ENCODE results near the gene PTPRA. TPM values are rescaled to one million over a fixed set of nuclear protein-coding genes. Genes with fewer than 3 reads are reported as not detected.
A peak's percentile ranks its signal among the peaks of the same experiment; 100 is the strongest.

PTPRA gene
- polyA plus RNA-seq, 4 donors: 7.4 to 48.1 (median 18.2) TPM

GRCh38 chr20:3043322-3043721, 170.0 kb downstream of the PTPRA start, which contains the start of gene GNRH2:
Gene GNRH2, plus strand, starts transcription at chr20:3043622. Its CDS starts 793 bp downstream, at chr20:3044415.
- FAIRE-seq (no peak), DNase-seq (no peak)
- Histone ChIP-seq H3K4me1 (ENCODE audit: control insufficient read depth in 3 of 3, insufficient read depth in 2 of 3, low read depth in 1 of 3, low read length in 2 of 3) (peaks cover 0 to 9% (median 0%) of the 10 kb centered on the region in 3 donors), H3K36me3 (ENCODE audit: control insufficient read depth in 3 of 3, insufficient read depth in 2 of 3, low read depth in 1 of 3, low read length in 3 of 3) (peaks cover 3 to 39% (median 16%) of the 10 kb centered on the region in 3 donors), H3K27ac (ENCODE audit: low read depth in 1 of 3, low read length in 2 of 3) (peak within 1 kb of the TSS in 1 of 3 donors; percentile 70), H3K4me3 (ENCODE audit: low read depth in 1 of 3, low read length in 3 of 3) (no peak within 1 kb of the TSS), H3K27me3 (ENCODE audit: control insufficient read depth in 3 of 3, insufficient read depth in 3 of 3, low read length in 3 of 3) (no peaks in the 10 kb centered on the region), H3K9me3 (ENCODE audit: control insufficient read depth in 2 of 2, insufficient read depth in 1 of 2, low read depth in 1 of 2, low read length in 1 of 2) (no peaks in the 10 kb centered on the region)
- WGBS, 3 donors: 72 to 85% (median 75%) methylated on average over 2 to 3 of the region's 3 CpGs

GRCh38 chr20:3044336-3044965, 171.2 kb downstream of the PTPRA start:
- Histone ChIP-seq H3K4me3 (ENCODE audit: low read depth in 1 of 3, low read length in 3 of 3) (no peak overlapping the region), H3K27ac (ENCODE audit: low read depth in 1 of 3, low read length in 2 of 3) (peak overlapping the region in 1 of 3 donors; percentile 95), H3K4me1 (ENCODE audit: control insufficient read depth in 3 of 3, insufficient read depth in 2 of 3, low read depth in 1 of 3, low read length in 2 of 3) (peaks cover 0 to 9% (median 0%) of the 10 kb centered on the region in 3 donors), H3K27me3 (ENCODE audit: control insufficient read depth in 3 of 3, insufficient read depth in 3 of 3, low read length in 3 of 3) (no peaks in the 10 kb centered on the region), H3K36me3 (ENCODE audit: control insufficient read depth in 3 of 3, insufficient read depth in 2 of 3, low read depth in 1 of 3, low read length in 3 of 3) (peaks cover 5 to 41% (median 12%) of the 10 kb centered on the region in 3 donors), H3K9me3 (ENCODE audit: control insufficient read depth in 2 of 2, insufficient read depth in 1 of 2, low read depth in 1 of 2, low read length in 1 of 2) (no peaks in the 10 kb centered on the region)
- 90 to 92% (median 92%) methylated on average over 7 to 8 of the region's 8 CpGs for WGBS, 3 donors
- DNase-seq: no peak
- no peak for FAIRE-seq

DNA sequence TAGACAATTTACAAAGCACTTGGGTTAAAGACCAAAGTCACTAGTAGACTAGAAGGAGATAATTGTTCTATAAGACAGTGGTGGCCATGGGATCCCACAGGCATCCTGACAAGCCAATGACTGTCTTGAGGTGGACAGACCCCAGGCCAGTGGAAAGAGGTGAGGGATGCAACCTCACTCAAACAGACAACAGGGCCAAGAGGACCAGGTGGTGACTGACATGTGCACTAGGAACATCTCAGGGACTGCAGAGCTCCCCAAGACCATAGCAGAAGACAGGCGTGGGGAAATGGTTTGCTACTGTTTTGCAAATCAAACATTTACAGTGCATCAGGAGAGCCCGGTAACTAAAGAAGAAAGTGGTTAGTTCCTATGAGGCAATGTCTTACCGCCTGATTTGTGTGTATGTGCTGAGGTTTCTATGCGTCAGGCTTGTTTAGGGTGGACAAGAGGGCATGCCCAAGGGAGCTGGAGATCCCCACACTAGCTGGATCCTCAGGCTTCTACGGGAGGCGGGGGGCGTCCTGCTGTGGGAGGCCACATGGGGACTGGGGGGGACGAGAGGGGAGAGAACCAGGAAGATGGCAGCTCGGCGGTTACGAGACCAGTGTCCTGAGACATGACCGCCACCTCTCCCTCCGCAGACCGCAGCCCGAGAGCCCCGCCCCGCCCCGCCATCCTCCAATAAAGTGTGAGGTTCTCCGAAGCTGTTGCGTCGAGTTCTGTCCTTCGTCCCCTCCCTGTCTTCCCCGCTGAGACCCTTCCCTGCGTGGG, 171.9 kb downstream of the PTPRA start:
- Histone ChIP-seq H3K9me3 (ENCODE audit: control insufficient read depth in 2 of 2, insufficient read depth in 1 of 2, low read depth in 1 of 2, low read length in 1 of 2) (no peaks in the 10 kb centered on the region), H3K4me1 (ENCODE audit: control insufficient read depth in 3 of 3, insufficient read depth in 2 of 3, low read depth in 1 of 3, low read length in 2 of 3) (peaks cover 0 to 9% (median 0%) of the 10 kb centered on the region in 3 donors), H3K36me3 (ENCODE audit: control insufficient read depth in 3 of 3, insufficient read depth in 2 of 3, low read depth in 1 of 3, low read length in 3 of 3) (peaks cover 2 to 41% (median 10%) of the 10 kb centered on the region in 3 donors), H3K4me3 (ENCODE audit: low read depth in 1 of 3, low read length in 3 of 3) (peak overlapping the region; percentile 57 to 84 (median 79)), H3K27me3 (ENCODE audit: control insufficient read depth in 3 of 3, insufficient read depth in 3 of 3, low read length in 3 of 3) (no peaks in the 10 kb centered on the region), H3K27ac (ENCODE audit: low read depth in 1 of 3, low read length in 2 of 3) (peak overlapping the region; percentile 68 to 95 (median 92))
- DNase-seq: no peak
- WGBS, 3 donors: 1 to 2% (median 2%) methylated on average over 22 to 24 of the region's 24 CpGs
- FAIRE-seq: no peak

- Histone ChIP-seq H3K4me1 (ENCODE audit: control insufficient read depth in 3 of 3, insufficient read depth in 2 of 3, low read depth in 1 of 3, low read length in 2 of 3) (peaks cover 0 to 9% (median 0%) of the 10 kb centered on the region in 3 donors), H3K4me3 (ENCODE audit: low read depth in 1 of 3, low read length in 3 of 3) (peak within 1 kb of the TSS; percentile 70 to 84 (median 79)), H3K36me3 (ENCODE audit: control insufficient read depth in 3 of 3, insufficient read depth in 2 of 3, low read depth in 1 of 3, low read length in 3 of 3) (peaks cover 2 to 36% (median 5%) of the 10 kb centered on the region in 3 donors), H3K9me3 (ENCODE audit: control insufficient read depth in 2 of 2, insufficient read depth in 1 of 2, low read depth in 1 of 2, low read length in 1 of 2) (no peaks in the 10 kb centered on the region), H3K27ac (ENCODE audit: low read depth in 1 of 3, low read length in 2 of 3) (peak within 1 kb of the TSS; percentile 68 to 95 (median 92)), H3K27me3 (ENCODE audit: control insufficient read depth in 3 of 3, insufficient read depth in 3 of 3, low read length in 3 of 3) (no peaks in the 10 kb centered on the region)
- DNase-seq (peak; percentile 91 to 97), FAIRE-seq (no peak)
- 0 to 1% (median 1%) methylated on average over 88 to 104 of the region's 104 CpGs for WGBS, 3 donors
Observed at GRCh38 chr20:3045816-3046676, 172.8 kb downstream of the PTPRA start, which contains the start of gene MRPS26. Gene MRPS26, plus strand, starts transcription at chr20:3046052. Its CDS starts 17 bp downstream, at chr20:3046069.

GRCh38 chr20:3046677-3047462, 173.6 kb downstream of the PTPRA start:
- FAIRE-seq (no peak), DNase-seq (peak in 1 of 2 donors; percentile 43)
- WGBS, 3 donors: 24 to 38% (median 27%) methylated on average over 39 of the region's 39 CpGs
- peak overlapping the region; percentile 60 to 79 (median 70) for H3K4me3 ChIP-seq (ENCODE audit: low read depth in 1 of 3, low read length in 3 of 3)
- peak overlapping the region; percentile 30 to 74 (median 59) for H3K27ac ChIP-seq (ENCODE audit: low read depth in 1 of 3, low read length in 2 of 3)
- H3K36me3 ChIP-seq (ENCODE audit: control insufficient read depth in 3 of 3, insufficient read depth in 2 of 3, low read depth in 1 of 3, low read length in 3 of 3): peaks cover 2 to 37% (median 5%) of the 10 kb centered on the region in 3 donors
- H3K9me3 ChIP-seq (ENCODE audit: control insufficient read depth in 2 of 2, insufficient read depth in 1 of 2, low read depth in 1 of 2, low read length in 1 of 2): no peaks in the 10 kb centered on the region
- peaks cover 0 to 4% (median 0%) of the 10 kb centered on the region in 3 donors for H3K4me1 ChIP-seq (ENCODE audit: control insufficient read depth in 3 of 3, insufficient read depth in 2 of 3, low read depth in 1 of 3, low read length in 2 of 3)
- no peaks in the 10 kb centered on the region for H3K27me3 ChIP-seq (ENCODE audit: control insufficient read depth in 3 of 3, insufficient read depth in 3 of 3, low read length in 3 of 3)

GRCh38 chr20:3047486-3048419, 174.5 kb downstream of the PTPRA start:
- Histone ChIP-seq H3K36me3 (ENCODE audit: control insufficient read depth in 3 of 3, insufficient read depth in 2 of 3, low read depth in 1 of 3, low read length in 3 of 3) (peaks cover 2 to 35% (median 5%) of the 10 kb centered on the region in 3 donors), H3K9me3 (ENCODE audit: control insufficient read depth in 2 of 2, insufficient read depth in 1 of 2, low read depth in 1 of 2, low read length in 1 of 2) (no peaks in the 10 kb centered on the region), H3K27me3 (ENCODE audit: control insufficient read depth in 3 of 3, insufficient read depth in 3 of 3, low read length in 3 of 3) (no peaks in the 10 kb centered on the region), H3K27ac (ENCODE audit: low read depth in 1 of 3, low read length in 2 of 3) (no peak overlapping the region), H3K4me1 (ENCODE audit: control insufficient read depth in 3 of 3, insufficient read depth in 2 of 3, low read depth in 1 of 3, low read length in 2 of 3) (peaks cover 0 to 2% (median 0%) of the 10 kb centered on the region in 3 donors), H3K4me3 (ENCODE audit: low read depth in 1 of 3, low read length in 3 of 3) (no peak overlapping the region)
- DNase-seq (peak in 1 of 2 donors; percentile 12), FAIRE-seq (no peak)
- WGBS, 3 donors: 84 to 87% (median 87%) methylated on average over 14 of the region's 14 CpGs

Measured in small intestine (tissue), 7 donors.